GM23248 (cell line): Measurements from ENCODE around the gene RASA2.

Experiments
- EZH2 ChIP-seq: fragments of 200-600 bp; sonication (generic); IDR thresholded peaks from 2 replicates; pipeline ENCODE4 v1.6.1; 2018; ENCODE audit warnings: antibody characterized with exemption, mild to moderate bottlenecking; ENCODE audit not compliant: insufficient read depth, poor library complexity, severe bottlenecking
- EZH2phosphoT487 ChIP-seq: fragments of 200-600 bp; sonication (generic); IDR thresholded peaks from 2 replicates; pipeline ENCODE4 v1.6.1; 2018; ENCODE audit warnings: antibody characterized with exemption, moderate library complexity, mild to moderate bottlenecking, low read depth; ENCODE audit not compliant: insufficient read depth

DNA sequence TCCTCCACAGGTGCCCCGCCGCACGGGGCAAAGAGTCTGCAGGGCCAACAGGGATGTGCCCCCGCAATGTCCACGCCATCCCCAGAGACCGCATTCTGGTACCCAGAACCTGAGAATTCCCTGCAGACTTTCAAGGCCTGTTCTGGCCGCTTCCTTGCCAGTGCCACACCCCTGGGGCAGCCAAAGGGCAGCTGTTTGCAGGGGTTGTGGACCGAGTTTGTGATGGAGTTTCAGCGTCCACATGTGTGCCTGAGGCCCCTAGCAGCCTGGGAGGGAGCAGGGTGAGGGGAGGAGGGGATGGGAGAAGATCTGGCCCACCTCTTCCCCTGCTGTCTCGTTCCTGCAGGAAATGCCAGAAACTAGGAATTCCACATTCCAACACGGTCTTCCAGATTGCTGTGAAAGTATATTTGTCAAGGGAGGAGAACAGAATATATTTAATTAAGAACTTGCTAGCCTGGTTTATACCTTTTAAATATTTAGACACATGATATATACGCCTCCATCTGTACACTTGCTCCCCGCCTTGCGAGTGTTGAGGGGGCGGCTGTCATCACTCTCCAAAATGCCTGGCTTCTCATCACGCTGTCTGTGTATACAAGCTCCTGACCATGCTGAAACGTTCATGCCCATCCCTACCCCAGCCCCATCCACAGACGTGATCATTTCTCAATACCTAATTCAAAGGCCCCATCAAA lies 31.1 kb upstream of the RASA2 start:
- no peak for TF ChIP-seq EZH2
- 0 out of 2 replicates have a peak, but pooled peaks have one; percentile 52 for TF ChIP-seq EZH2phosphoT487
